ENCODE data around the gene PLXND1.
"Not testable (repeated sequence)": the region's sequence is repeated elsewhere in the genome, so short reads cannot be mapped to it uniquely, and the experiment has no call there.

PLXND1 gene

DNA sequence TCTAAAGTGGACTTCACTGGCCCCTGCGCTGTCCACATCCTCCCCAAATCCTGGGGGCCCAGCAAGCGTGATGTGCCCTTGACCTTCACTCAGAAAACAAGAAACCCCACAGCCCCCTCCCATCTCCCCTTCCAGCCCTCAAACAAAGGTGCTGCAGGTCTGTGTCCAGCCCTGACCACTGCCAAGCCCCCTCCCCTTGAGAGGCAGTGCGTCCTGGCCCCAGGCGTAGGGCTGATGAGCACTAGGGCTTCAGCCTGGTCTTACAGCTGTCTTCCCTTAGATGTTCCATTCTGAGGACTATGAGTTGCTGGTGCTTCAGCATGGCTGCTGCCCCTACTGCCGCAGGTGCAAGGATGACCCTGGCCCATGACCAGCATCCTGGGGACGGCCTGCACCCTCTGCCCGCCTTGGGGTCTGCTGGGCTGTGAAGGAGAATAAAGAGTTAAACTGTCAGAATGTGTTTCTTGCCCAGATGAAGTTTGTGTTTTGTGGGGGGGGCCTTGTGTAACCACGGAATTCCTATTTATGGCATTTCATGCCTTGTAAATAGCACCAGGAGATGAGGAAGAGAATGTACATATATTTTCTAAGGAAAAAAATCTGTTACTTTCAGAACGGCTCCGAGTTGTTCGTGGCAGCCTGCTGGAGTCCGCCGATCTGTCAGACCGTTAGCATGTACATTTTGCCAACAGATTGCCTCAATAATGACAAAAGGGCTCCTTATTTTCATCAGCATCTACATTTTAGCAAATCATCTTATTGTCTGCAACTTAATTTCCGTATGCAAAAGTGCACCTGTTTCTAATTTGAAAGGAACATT is 86.4 kb downstream of the PLXND1 start:
- DNase-seq = no peak

- no peak for DNase-seq
These were observed 87.0 kb downstream of the PLXND1 start for GRCh38 chr3:129519449-129519848.

DNA sequence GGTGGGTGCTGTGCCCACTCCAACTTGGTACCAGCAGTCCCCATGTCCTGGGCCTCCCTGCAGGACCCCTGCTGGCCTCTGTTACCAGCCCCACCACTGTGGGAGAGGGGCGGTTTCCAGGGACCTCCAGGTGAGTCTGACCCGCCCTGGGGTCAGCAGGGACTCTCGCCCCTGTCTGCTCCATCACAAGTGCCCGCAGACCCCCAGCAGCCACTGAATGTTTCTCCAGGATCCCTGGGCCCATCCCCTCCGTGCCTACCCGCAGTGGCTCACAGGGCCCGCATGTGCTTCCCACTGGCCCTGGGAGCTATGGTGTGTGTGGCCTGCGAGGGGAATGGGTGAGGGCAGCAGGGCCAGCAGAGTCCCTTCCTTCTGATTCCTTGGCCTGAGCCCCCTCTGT is 87.9 kb downstream of the PLXND1 start:
- DNase-seq = no peak

DNA sequence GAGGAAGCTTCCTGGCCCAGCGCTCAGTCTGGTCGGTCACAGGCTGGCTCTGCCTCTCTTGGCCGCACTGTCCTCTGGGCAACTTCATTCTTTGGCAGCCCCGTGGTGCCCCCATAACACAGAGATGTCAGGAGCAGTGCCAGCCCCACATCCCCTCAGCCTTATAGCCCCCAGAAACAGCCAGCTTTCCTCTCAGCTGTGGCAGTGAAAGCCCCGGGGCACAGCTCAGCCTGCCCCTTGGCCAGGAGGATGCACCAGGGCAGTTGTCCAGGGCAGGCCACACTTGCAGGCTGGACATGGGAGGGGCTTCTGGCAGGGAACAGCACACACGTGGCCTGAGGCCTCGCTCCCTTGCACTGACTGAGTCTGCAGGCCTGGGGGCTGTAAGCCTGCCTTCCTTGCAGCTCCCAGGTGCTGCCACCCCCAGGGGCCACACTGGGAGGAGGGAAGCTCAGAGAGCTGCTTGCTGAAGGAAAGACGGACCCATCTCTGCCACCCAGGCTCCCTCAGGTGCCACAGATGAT is 88.4 kb downstream of the PLXND1 start:
- no peak for DNase-seq

- no peak for DNase-seq
These were observed 89.0 kb downstream of the PLXND1 start for GRCh38 chr3:129517516-129517915.

DNA sequence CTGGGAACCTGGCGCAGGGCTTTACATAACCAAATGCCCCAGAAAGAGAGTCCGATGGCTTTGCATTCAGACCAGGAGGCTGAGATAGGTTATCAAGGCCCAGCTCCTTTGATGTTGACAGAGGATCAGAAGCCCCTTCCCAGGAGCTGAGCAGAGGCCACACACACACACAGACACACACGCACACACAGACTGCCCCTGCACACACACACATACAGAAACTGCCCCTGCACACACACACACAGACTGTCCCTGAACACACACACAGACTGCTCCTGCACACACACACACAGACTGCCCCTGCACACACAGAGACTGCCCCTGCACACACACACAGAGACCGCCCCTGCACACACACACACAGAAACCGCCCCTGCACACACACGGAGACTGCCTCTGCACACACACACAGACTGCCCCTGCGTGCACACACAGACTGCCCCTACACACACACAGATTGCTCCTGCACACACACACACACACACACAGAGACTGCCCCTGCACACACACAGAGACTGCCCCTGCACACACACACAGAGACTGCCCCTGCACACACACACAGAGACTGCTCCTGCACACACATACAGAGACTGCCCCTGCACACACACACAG is 90.5 kb downstream of the PLXND1 start:
- not testable (repeated sequence) for DNase-seq

- DNase-seq = not testable (repeated sequence)
These were observed 91.2 kb downstream of the PLXND1 start for GRCh38 chr3:129515108-129515820.

- no peak for DNase-seq
These were observed 91.9 kb downstream of the PLXND1 start for GRCh38 chr3:129514563-129514962.

GRCh38 chr3:129514110-129514509 is 92.4 kb downstream of the PLXND1 start:
- DNase-seq = no peak

GRCh38 chr3:129513705-129514104 is 92.8 kb downstream of the PLXND1 start:
- no peak for DNase-seq

DNA sequence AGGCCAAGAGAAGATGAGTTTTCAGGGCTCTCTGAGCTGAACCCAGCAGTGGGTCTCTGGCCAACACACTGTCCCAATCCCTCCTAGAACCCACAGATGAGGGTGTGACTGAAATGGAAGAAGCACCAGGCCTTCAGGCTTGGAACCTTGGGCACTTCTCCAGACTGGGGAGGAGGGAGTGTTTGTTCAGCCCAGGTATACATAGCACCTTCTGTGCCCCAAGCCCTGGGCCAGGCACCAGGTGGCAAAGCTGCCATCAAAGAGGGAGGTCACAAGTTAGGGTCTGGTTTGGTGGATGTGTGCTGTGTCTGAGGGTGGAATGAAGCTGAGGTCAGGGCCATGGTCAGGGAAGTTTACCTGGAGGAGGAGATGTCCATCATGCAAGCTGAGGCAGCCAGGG is 93.9 kb downstream of the PLXND1 start:
- DNase-seq = no peak

DNA sequence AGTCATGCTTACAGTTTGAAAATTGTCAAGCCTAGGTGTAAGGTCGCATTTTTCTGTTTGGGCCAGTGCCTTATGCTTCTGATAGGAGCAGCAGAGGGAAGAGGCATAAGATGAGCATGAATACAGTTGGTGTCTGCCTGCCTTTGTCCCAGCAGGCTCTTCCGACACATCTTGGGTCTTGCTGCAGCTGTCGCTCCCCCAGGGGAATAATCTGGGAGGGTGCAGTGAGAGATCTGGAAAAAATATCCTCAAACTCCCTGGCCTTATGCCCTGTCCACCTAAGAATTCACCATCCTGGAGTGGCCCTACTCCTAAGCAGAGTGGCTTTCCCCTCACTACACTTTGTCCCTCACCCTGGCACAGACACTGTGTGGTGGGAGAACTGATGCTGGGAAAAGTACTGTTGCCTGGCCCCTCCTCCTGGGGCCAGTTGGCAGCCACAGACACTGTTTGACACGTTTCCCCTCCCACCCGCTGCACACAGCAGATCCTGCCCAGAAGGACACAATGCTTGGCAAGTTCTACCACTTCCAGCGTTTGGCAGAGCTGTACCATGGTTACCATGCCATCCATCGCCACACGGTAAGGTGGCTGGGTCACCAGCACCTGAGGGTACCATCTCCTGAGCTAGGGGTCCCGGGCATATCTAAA is 99.2 kb downstream of the PLXND1 start:
- DNase-seq = no peak

DNA sequence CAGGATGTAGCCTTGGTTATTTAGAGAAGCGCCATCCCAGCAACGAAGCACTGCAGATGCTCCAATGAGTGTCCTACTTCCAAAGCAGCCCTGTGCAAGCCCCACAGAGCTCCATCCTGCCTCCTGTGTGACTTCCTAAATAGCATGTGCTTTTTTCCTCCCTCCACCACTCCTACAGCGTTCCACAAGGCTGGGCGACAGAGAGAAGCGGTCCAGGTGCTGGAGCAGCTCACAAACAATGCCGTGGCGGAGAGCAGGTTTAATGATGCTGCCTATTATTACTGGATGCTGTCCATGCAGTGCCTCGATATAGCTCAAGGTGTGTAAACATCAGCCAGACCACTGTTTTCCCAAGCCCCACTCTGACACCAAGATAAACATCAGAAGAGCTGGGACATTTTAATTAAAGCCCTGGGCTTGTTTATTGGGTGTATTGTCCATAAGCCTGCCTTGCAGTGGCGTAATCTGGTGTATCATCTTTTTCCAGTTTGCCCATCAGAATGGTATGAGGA is 100.2 kb downstream of the PLXND1 start:
- no peak for DNase-seq

DNA sequence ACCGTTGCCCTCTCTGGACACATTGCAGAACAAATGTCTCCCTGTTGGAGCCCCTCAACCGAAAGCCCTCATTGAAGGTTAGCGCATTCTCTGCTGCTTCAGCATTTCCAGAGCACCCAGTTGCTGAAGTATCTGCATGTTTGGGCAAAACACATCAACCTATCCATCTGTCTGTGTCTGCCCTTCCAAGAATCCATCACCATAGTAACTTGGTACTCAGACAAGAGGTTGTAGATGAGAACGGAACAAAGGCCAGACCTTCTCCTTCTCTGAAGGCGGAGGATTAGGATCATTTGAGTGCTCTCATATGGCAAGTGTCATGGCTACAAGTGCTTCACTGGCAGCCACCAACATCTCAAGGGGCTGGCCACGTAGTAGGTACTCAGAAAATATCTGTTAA is 101.1 kb downstream of the PLXND1 start:
- no peak for DNase-seq

Data from MV-4-11 (cell line).